ENCODE data around the gene TPSAB1. TPM values are rescaled to one million over a fixed set of nuclear protein-coding genes. Genes with fewer than 3 reads are reported as not detected.

The TPSAB1 gene
- total RNA-seq, 1 donor, result not detected

- Histone ChIP-seq H4K20me1 (ENCODE audit: insufficient read depth, low read length) (no peaks in the 10 kb centered on the region), H2AFZ (ENCODE audit: low read length) (no peak overlapping the region), H3K9me3 (ENCODE audit: low read depth, low read length) (no peaks in the 10 kb centered on the region), H3K36me3 (ENCODE audit: insufficient read depth, low read length) (no peaks in the 10 kb centered on the region), H3K4me2 (ENCODE audit: insufficient read depth, low read length) (no peak overlapping the region), H3K4me3 (ENCODE audit: insufficient read depth, low read length) (no peak overlapping the region), H3K27me3 (ENCODE audit: insufficient read depth, low read length) (no peaks in the 10 kb centered on the region), H3K27ac (ENCODE audit: low read depth, low read length) (no peak overlapping the region), H3K4me1 (ENCODE audit: insufficient read depth, low read length) (no peaks in the 10 kb centered on the region), H3K79me2 (ENCODE audit: insufficient read depth, low read length) (no peaks in the 10 kb centered on the region)
- no peak for TF ChIP-seq CTCF (IDR thresholded peaks at IDR 0.05; ENCODE audit: extremely low read depth, low read depth, low read length)
- no peak for DNase-seq (ENCODE audit: insufficient read length, low spot score, missing footprints)
These were observed 21.4 kb upstream of the TPSAB1 start for GRCh38 chr16:1218930-1219611.

- no peaks in the 10 kb centered on the region for H3K4me1 ChIP-seq (ENCODE audit: insufficient read depth, low read length)
- no peak overlapping the region for H2AFZ ChIP-seq (ENCODE audit: low read length)
- no peaks in the 10 kb centered on the region for H3K36me3 ChIP-seq (ENCODE audit: insufficient read depth, low read length)
- H3K79me2 ChIP-seq (ENCODE audit: insufficient read depth, low read length), result no peaks in the 10 kb centered on the region
- DNase-seq (ENCODE audit: insufficient read length, low spot score, missing footprints), result no peak
- H3K27ac ChIP-seq (ENCODE audit: low read depth, low read length), result no peak overlapping the region
- no peak overlapping the region for H3K4me3 ChIP-seq (ENCODE audit: insufficient read depth, low read length)
- H3K27me3 ChIP-seq (ENCODE audit: insufficient read depth, low read length), result no peaks in the 10 kb centered on the region
- no peaks in the 10 kb centered on the region for H3K9me3 ChIP-seq (ENCODE audit: low read depth, low read length)
- TF ChIP-seq CTCF (IDR thresholded peaks at IDR 0.05; ENCODE audit: extremely low read depth, low read depth, low read length), result no peak
- H4K20me1 ChIP-seq (ENCODE audit: insufficient read depth, low read length), result no peaks in the 10 kb centered on the region
- H3K4me2 ChIP-seq (ENCODE audit: insufficient read depth, low read length), result no peak overlapping the region
These were observed 20.3 kb upstream of the TPSAB1 start for GRCh38 chr16:1220098-1220728.

- H3K4me3 ChIP-seq (ENCODE audit: insufficient read depth, low read length), result no peak overlapping the region
- no peaks in the 10 kb centered on the region for H3K36me3 ChIP-seq (ENCODE audit: insufficient read depth, low read length)
- H3K9me3 ChIP-seq (ENCODE audit: low read depth, low read length), result no peaks in the 10 kb centered on the region
- H3K4me1 ChIP-seq (ENCODE audit: insufficient read depth, low read length), result no peaks in the 10 kb centered on the region
- no peaks in the 10 kb centered on the region for H4K20me1 ChIP-seq (ENCODE audit: insufficient read depth, low read length)
- TF ChIP-seq CTCF (IDR thresholded peaks at IDR 0.05; ENCODE audit: extremely low read depth, low read depth, low read length), result no peak
- H3K27ac ChIP-seq (ENCODE audit: low read depth, low read length), result no peak overlapping the region
- no peaks in the 10 kb centered on the region for H3K79me2 ChIP-seq (ENCODE audit: insufficient read depth, low read length)
- H2AFZ ChIP-seq (ENCODE audit: low read length), result no peak overlapping the region
- H3K27me3 ChIP-seq (ENCODE audit: insufficient read depth, low read length), result no peaks in the 10 kb centered on the region
- no peak for DNase-seq (ENCODE audit: insufficient read length, low spot score, missing footprints)
- H3K4me2 ChIP-seq (ENCODE audit: insufficient read depth, low read length), result no peak overlapping the region
These were observed 19.5 kb upstream of the TPSAB1 start for GRCh38 chr16:1220841-1221627.
